ENCODE results near the gene MYPOP.

GRCh38 chr19:45878043-45878794 is 24.2 kb downstream of the MYPOP start:
- TF ChIP-seq CTCF (IDR thresholded peaks at IDR 0.05) (no peak), POLR2AphosphoS5 (IDR thresholded peaks at IDR 0.05) (no peak), POLR2A (IDR thresholded peaks at IDR 0.05; ENCODE audit: low read depth) (no peak)
